Esophagus mucosa (tissue), 1 donor: ENCODE results near the gene DNAH17. TPM values are rescaled to one million over a fixed set of nuclear protein-coding genes. Genes with fewer than 3 reads are reported as not detected.

Experiments used
- ATAC-seq: fragments of 200-7000 bp; cut with Tn5 transposase; one replicate; pipeline ENCODE4 v1.9.1; 2020
- total RNA-seq: library from RNA; stranded (reverse); gene quantifications from one replicate; pipeline ENCODE4 v1.2.4, GENCODE V29; 2023
- donor health status: DM: yes; HTN: yes; CAD: no.

The DNAH17 gene
- total RNA-seq, 1 donor from 2014 or later: 0.12 TPM

DNA sequence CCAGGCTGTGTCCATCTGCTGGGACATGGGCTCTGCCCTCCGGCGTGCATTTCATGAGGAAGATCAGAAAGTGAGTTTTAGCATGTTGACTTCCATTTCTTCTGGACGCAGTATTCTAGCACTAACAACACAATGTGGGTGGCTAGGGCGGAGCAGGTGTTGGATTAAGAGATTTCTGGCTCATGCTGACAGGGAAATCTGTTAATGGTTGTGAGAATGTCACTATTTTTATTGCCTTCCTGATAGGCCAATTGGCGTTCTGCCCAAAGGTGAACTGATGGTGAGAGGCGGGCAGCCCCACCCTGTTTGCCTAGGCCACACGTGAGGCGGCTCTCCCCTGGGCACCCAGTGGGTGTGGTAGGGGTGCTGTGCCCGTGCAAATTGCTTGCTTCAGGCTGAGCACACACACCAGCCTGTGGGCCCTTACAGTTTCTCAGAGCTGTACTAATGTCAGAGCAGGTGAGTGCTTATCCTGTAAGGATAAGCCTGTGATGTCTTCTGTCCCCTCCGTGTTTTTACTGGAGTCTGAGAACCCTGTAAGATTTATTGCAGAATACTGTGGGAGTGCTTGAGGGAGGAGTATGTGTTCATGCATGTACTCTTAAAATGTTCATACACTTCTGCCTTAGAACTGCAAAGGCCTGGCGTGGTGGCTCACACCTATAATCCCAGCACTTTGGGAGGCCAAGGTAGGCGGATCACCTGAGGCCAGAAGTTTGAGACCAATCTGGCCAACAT lies 167.8 kb downstream of the DNAH17 start:
- ATAC-seq: peak; percentile 73

- peak; percentile 1 for ATAC-seq
These were observed 168.6 kb downstream of the DNAH17 start for GRCh38 chr17:78408476-78409050.

GRCh38 chr17:78407387-78408000 lies 169.7 kb downstream of the DNAH17 start:
- peak; percentile 81 for ATAC-seq

GRCh38 chr17:78406920-78407319 lies 170.3 kb downstream of the DNAH17 start:
- peak; percentile 33 for ATAC-seq

DNA sequence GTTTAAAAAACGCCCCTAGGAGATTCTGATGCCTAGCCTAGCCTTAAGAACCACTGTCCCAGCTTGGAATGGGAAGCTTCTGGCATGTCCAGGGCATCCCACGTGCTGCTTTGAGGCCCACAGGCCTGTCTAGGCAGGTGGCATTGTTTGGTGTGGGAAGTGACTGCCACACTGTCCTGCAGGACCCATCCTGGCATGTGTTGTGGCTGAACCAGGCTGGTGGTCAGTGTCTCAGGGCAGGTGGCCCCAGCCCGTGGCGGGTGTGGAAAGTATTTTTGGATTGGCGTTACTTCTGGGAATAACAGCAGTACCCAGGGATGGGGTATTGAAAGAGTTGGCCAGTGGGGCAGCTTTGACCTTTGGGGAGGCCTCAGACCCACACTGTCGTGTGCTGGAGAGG lies 170.8 kb downstream of the DNAH17 start:
- ATAC-seq: no peak

GRCh38 chr17:78403822-78404221 lies 173.4 kb downstream of the DNAH17 start:
- no peak for ATAC-seq

DNA sequence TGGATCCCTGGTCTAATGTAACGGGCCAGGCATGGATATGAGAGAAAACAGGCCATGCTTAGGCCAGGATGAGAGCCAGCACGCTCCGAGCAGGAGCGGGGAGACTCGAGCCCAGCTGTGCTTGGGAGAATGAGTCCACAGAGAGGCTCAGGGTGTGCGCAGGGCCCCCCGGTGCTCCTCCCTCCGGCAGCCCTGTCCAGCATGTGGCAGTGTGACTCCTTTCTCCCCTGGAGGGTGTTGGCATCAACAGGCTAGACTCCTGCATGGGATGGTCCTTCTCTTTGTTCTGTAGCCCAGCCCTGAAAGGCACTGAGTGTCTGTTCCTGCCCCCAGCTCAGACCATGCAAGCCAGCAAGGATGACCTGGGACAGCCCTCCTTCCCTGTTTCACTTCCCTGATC lies 175.3 kb downstream of the DNAH17 start:
- ATAC-seq: no peak

GRCh38 chr17:78401246-78401645 lies 175.9 kb downstream of the DNAH17 start:
- no peak for ATAC-seq

- no peak for ATAC-seq
These were observed 176.5 kb downstream of the DNAH17 start for GRCh38 chr17:78400581-78401240.

DNA sequence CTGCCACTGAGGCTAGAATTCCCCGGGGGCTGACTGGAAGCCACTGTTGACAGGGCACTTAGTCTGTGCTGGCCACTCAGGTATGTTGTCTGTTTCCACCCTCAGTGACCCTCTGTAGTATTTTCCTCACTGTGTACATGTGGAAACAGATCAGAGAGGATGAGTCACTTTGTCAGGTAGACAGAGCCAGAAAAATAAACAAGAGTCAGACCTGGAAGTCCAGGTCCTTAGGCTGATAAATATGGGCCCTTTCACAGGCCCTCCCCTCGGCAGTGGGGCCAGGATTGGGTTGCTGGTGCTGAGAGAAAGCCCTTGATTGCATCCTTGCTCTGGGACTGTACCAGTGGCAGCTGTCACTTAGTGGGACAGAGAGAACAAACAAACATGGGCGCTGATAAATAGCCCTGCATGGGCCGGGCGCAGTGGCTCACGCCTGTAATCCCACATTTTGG lies 177.5 kb downstream of the DNAH17 start:
- peak; percentile 68 for ATAC-seq

DNA sequence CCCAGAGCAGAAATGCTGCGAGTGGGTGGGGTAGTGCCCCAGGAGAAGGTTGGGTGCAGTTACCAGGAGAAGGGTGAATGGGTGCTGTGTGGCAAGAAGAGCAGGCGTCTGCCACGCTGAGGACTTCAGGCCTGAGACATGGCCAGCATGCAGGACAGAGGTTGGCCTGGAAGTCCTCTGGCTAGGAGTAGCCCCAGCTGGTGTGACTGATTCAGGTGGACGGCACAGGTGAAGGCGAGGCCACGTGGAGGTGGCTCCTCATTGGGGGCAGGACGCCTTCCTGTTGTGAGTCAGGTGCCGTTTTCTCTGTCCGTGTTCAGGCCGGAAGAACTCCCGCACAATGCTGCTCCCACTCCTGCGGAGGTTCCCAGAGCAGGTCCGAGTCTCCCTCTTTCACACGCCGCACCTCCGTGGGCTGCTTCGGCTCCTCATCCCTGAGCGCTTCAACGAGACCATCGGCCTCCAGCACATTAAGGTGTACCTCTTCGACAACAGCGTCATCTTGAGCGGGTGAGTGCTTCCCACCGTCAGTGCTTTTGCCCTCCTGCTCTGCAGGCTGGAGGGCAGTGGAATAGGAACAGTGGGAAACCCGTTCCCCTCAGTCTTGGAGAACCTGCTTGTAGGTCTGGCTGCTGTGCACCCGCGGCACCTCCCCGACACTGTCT lies 178.0 kb downstream of the DNAH17 start:
- ATAC-seq: no peak

- no peak for ATAC-seq
These were observed 178.8 kb downstream of the DNAH17 start for GRCh38 chr17:78398390-78398789.

DNA sequence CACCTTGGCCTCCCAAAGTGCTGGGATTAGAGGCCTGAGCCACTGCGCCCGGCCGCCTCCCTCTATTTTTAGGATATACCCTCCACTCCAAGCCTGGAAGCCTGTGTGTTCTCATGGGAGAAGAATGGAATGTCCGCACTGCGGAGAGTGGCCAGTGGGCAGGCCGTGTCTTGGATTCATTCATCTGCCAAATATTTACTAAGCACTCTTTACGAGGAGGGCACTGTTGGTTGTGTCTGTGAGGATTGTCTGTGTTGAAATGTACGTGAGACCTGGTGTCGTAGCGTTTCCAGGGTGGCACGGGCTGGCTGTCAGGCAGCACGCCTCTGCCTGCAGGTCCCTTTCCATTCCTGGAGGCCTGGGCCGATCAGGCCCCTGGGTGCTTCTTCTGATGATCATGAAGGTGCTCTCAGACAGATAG lies 179.5 kb downstream of the DNAH17 start:
- no peak for ATAC-seq

DNA sequence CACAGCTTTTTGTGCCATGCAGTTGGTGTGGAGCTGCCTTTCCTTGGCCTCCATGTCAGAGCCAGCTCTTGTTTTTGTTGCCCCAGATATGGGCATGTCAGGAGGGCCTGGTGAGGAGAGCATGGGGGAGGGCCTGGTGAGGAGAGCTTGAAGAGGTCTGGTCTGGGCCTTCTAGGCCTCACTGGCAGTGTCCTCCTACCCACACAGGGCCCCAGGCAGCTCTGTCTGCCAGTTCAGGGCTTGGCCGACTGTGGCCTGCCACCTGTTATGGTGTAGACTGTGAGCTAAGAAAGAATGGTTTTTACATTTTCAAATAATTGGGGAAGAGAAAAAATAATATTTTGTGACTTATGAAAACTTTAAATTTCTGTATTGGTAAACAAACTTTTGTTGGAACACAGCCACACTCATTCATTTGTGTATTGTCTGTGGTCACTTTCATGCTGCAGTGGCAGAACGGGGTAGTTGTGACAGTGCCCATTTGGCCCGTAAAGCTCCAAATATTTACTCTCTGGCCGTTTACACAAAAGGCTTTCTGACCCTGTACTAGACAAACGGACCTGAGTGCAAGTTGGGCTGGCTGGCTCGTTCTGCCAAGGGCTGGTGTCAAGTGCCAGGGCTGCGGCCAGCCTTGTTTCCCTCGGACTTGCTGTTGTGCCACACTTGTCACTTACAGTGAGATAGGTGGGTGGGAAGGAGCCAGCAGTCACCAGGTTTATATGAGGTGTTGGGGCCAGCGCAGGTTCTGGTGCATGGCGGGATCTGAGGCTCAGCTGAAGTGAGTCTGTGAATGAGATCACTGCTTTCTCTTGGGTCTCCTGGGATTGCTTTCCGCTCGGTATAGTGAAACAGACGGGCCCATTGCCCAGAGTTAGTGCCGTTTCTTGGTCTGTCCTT lies 180.5 kb downstream of the DNAH17 start:
- ATAC-seq: no peak

DNA sequence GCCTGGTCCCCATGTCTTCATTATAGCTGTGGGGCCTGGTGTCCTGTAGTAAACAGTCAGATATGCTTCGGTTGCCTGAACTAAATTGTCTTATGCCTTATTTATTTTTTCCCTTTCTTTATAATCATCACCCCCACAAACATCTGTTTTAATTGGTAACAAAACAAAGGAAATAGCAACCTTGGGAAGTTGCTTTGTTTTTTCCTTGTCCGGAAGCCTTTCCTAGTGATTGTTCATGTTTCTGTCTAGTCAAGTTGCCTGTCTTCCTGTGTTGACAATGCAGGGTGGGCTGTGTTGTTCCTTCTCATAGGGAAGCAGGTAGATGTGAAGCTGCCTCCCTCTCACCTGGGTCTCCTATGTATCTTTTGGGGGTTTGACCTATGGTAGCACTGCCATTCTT lies 182.0 kb downstream of the DNAH17 start:
- no peak for ATAC-seq

GRCh38 chr17:78394209-78394608 lies 183.0 kb downstream of the DNAH17 start:
- peak; percentile 86 for ATAC-seq

GRCh38 chr17:78393575-78393974 lies 183.6 kb downstream of the DNAH17 start:
- peak; percentile 43 for ATAC-seq

GRCh38 chr17:78392295-78392694 lies 184.9 kb downstream of the DNAH17 start:
- no peak for ATAC-seq

GRCh38 chr17:78391843-78392242 lies 185.4 kb downstream of the DNAH17 start:
- ATAC-seq: no peak

DNA sequence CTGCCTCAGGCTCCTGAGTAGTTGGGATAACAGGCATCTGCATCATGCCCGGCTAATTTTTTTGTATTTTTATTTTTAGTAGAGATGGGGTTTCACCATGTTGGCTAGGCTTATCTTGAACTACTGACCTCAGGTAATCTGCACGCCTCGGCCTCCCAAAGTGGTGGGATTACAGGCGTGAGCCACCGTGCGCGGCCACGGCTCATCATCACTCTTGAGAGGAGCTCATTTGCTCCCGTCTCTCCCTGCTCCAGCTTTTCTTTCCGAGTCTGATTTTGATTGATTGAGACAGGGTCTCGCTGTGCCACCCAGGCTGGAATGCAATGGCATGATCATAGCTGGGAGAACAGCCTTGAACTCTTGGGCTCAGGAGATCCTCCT lies 186.2 kb downstream of the DNAH17 start:
- no peak for ATAC-seq

- ATAC-seq: no peak
These were observed 186.8 kb downstream of the DNAH17 start for GRCh38 chr17:78390241-78391050.
